Endothelial cell (in vitro differentiated cells): ENCODE measurements around the gene LYPD6B. TPM values are rescaled to one million over a fixed set of nuclear protein-coding genes. Genes with fewer than 3 reads are reported as not detected.

ENCODE experiments used
- DNase-seq: peaks from one replicate; pipeline ENCODE4 v3.0.0; 2021; ENCODE audit warnings: low spot score
- H3K27ac Mint-ChIP-seq: one replicate; pipeline ENCODE4 v1.8.0; 2021; ENCODE audit warnings: mixed read lengths, inconsistent platforms; ENCODE audit not compliant: unreplicated experiment
- H3K27me3 Mint-ChIP-seq: one replicate; pipeline ENCODE4 v1.8.0; 2021; ENCODE audit warnings: mild to moderate bottlenecking, moderate library complexity, mixed read lengths, inconsistent platforms; ENCODE audit not compliant: unreplicated experiment
- H3K36me3 Mint-ChIP-seq: one replicate; pipeline ENCODE4 v1.8.0; 2021; ENCODE audit warnings: mild to moderate bottlenecking, low read depth, mixed read lengths, inconsistent platforms; ENCODE audit not compliant: unreplicated experiment
- H3K4me1 Mint-ChIP-seq: one replicate; pipeline ENCODE4 v1.8.0; 2021; ENCODE audit warnings: mild to moderate bottlenecking, mixed read lengths, inconsistent platforms; ENCODE audit not compliant: unreplicated experiment
- H3K4me3 Mint-ChIP-seq: one replicate; pipeline ENCODE4 v1.8.0; 2021; ENCODE audit warnings: mild to moderate bottlenecking, mixed read lengths, inconsistent platforms; ENCODE audit not compliant: unreplicated experiment
- H3K9me3 Mint-ChIP-seq: one replicate; pipeline ENCODE4 v1.8.0; 2021; ENCODE audit warnings: mixed read lengths, inconsistent platforms; ENCODE audit not compliant: unreplicated experiment
- total RNA-seq: library from RNA; stranded (reverse); fragmentation: NEBNext Ultra II Directional; extraction: Animal tissue kit (Norgen Biotek cat#: 25700); gene quantifications from one replicate; pipeline ENCODE4 v1.2.1, GENCODE V29; 2021; ENCODE audit not compliant: unreplicated experiment
- TF ChIP-seq, protein P1 (sequence below): fragments of 200-600 bp; sonication (generic); IDR thresholded peaks from one replicate; pipeline ENCODE4 v1.5.0; 2021; ENCODE audit warnings: antibody characterized with exemption; ENCODE audit not compliant: unreplicated experiment

The LYPD6B gene
- total RNA-seq, 1 donor from 2014 or later, result 4.8 TPM

DNA sequence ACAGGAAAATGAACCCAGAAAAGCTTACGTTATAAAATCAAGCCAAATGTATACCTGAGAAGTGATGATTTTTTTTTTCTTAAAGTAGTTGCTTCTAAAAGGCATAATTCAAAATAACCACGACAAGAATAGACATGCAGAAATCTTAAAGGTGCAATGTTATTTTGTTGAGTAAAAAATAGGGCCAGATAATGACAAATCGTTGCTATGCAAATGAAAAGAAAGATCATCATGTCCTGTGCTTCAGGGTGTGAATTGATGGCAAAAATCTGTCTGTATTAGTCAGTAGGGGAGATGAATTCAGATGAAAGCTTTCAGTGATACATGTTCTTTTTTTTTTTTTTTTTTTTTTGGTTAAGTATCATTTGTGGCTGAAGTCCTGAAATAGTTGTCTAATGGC is 24.0 kb downstream of the LYPD6B start:
- no peak overlapping the region for H3K27ac Mint-ChIP-seq
- H3K9me3 Mint-ChIP-seq, result no peaks in the 10 kb centered on the region
- peaks cover 7% of the 10 kb centered on the region for H3K27me3 Mint-ChIP-seq
- no peaks in the 10 kb centered on the region for H3K36me3 Mint-ChIP-seq
- no peak overlapping the region for H3K4me3 Mint-ChIP-seq
- H3K4me1 Mint-ChIP-seq, result peaks cover 2% of the 10 kb centered on the region
- TF ChIP-seq, protein P1, sequence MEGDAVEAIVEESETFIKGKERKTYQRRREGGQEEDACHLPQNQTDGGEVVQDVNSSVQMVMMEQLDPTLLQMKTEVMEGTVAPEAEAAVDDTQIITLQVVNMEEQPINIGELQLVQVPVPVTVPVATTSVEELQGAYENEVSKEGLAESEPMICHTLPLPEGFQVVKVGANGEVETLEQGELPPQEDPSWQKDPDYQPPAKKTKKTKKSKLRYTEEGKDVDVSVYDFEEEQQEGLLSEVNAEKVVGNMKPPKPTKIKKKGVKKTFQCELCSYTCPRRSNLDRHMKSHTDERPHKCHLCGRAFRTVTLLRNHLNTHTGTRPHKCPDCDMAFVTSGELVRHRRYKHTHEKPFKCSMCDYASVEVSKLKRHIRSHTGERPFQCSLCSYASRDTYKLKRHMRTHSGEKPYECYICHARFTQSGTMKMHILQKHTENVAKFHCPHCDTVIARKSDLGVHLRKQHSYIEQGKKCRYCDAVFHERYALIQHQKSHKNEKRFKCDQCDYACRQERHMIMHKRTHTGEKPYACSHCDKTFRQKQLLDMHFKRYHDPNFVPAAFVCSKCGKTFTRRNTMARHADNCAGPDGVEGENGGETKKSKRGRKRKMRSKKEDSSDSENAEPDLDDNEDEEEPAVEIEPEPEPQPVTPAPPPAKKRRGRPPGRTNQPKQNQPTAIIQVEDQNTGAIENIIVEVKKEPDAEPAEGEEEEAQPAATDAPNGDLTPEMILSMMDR, result no peak
- DNase-seq, result no peak

DNA sequence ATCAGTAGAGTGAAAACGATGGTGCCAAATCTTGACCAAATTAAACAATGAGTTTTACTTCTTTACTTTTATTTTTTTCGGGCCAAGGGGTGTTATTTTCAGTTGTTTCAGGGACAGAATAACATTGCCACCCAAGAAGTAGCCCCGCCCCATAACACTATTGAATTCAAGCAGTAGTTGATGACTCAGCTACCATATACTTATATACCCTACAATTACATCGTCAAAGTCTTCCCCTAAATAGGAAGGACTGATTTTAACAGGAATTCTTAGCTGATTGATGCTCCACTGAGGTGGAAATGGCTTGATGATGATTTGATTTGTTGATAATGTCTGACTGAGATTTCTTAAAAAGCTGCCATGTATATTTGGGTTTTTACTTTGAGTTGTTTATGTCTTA is 24.7 kb downstream of the LYPD6B start:
- H3K9me3 Mint-ChIP-seq, result no peaks in the 10 kb centered on the region
- H3K4me1 Mint-ChIP-seq, result peaks cover 2% of the 10 kb centered on the region
- H3K27ac Mint-ChIP-seq, result no peak overlapping the region
- no peak for DNase-seq
- H3K27me3 Mint-ChIP-seq, result peaks cover 7% of the 10 kb centered on the region
- no peaks in the 10 kb centered on the region for H3K36me3 Mint-ChIP-seq
- H3K4me3 Mint-ChIP-seq, result no peak overlapping the region
- TF ChIP-seq, protein P1, result no peak

DNA sequence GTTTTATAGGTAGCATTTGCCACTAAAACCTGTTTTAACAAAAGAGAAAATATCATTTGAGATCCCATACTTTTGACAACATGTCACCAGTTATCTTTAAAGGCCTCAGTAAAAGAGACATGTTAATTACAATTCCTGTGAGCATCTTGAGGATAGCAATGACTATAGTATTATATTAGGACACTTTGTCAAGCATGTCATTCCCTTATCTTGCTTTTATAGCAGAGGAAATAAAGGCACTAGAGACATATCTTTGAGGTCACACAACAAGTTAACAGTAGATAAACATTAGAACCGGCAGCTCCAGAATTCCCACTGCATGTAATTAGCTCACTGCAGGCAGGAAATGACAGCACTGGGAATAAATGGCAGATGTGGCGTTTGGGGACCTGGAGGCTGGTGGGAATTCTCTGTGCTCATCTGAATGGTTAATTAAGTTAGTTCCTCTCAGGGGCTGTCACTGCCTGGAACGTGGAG is 25.9 kb downstream of the LYPD6B start:
- no peak for DNase-seq

DNA sequence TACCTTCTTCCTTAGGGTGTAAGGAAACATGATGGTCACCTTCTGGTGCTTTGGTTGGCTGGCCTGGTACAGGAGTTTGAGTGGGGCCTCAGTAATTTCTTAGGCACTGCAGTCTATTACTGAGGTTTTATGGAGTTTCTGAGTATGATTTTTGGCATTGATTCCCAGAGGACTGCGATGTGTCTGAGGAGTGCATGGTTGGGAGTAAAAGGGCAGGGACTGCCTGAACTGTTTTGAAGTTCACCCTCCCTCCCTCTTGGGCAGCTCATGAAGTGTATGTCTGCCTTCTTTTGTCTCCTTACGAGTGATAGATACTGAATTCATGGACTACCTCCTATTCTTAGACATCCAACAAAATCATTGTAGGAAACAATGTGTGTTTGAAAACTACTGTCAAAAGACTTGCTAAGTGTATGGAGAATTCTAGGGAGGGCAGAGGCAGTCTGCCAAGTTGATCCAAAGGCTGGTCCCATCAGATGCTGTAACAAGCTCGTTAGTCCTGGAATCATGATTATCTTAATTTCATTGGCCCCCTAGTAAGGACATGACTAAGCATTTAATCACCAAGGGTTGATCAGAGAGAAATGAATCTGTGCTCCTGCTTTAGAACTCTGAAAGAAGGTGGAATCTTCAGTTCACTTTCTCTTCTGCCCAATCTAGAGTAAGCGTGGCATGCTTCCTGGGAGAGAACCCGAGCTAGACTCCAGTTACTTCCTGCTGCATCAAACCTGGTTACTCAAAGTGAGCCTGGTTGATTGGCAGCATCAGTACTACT is 26.5 kb downstream of the LYPD6B start:
- Mint-ChIP-seq H3K4me1 (peaks cover 2% of the 10 kb centered on the region), H3K36me3 (no peaks in the 10 kb centered on the region), H3K4me3 (no peak overlapping the region), H3K27ac (no peak overlapping the region), H3K9me3 (no peaks in the 10 kb centered on the region), H3K27me3 (no peaks in the 10 kb centered on the region)
- TF ChIP-seq, protein P1, result no peak
- no peak for DNase-seq

More for the DNA sequence above, 25.9 kb downstream of the LYPD6B start:
- Mint-ChIP-seq H3K27me3 (no peaks in the 10 kb centered on the region), H3K9me3 (no peaks in the 10 kb centered on the region), H3K4me1 (peaks cover 2% of the 10 kb centered on the region), H3K27ac (no peak overlapping the region), H3K4me3 (no peak overlapping the region), H3K36me3 (no peaks in the 10 kb centered on the region)
- TF ChIP-seq, protein P1, result no peak
